ENCODE results near the gene IL26.

The IL26 gene

DNA sequence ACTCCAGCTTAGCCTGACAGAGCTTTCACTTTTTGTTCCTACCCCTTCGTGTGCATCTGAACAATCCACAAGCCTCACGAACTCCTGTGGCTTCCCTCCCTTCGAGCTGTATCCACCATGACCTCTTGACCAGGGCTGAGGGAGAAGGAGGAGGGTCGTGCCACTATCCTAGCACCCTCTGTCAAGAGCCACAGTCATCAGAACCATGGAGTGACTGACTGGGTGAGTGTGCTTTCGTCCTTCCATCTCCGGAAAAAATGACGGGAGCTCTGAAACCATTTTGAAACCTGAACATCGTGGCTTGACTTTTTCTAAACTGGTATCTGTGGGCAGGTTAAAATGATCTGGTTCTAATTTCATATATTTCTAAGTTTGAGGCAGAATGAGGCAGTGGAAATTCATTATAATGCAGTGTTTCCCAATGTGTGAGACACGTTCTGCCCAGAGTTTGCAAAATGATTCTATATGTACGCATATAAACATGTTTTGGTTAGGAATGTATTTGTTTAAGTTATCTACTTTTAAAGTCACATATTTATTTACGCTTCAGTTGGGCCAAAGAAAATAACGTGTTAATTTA, 27.0 kb downstream of the IL26 start:
- DNase-seq (ENCODE audit: extremely low read depth, low read depth) = no peak
- no peak overlapping the region for H3K4me3 ChIP-seq (replicated peaks; ENCODE audit: low read depth, low read length)
- TF ChIP-seq CTCF (IDR thresholded peaks at IDR 0.05; ENCODE audit: low read depth, low read length, missing control alignments) = no peak

DNA sequence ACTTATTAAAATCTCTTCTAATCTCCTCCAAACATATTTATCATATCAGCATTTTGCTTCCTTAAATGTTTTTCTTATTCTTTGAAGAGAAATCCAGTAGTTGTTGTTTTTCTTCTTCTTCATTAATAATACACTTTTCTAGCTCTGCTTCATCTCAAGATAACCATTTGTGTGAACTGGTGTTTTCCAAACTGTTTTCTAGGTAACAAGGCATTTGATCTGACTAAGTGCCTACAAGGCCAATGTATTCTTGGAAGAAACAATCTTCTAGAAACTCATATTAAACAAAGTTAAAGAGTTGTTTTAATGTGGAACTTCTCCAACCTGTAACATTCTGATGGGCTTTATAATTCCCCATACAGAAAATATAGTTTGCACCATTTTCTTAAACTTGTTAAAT, 35.3 kb downstream of the IL26 start:
- TF ChIP-seq CTCF (IDR thresholded peaks at IDR 0.05; ENCODE audit: low read depth, low read length, missing control alignments) = no peak
- H3K4me3 ChIP-seq (replicated peaks; ENCODE audit: low read depth, low read length) = no peak overlapping the region
- DNase-seq (ENCODE audit: extremely low read depth, low read depth) = no peak

DNA sequence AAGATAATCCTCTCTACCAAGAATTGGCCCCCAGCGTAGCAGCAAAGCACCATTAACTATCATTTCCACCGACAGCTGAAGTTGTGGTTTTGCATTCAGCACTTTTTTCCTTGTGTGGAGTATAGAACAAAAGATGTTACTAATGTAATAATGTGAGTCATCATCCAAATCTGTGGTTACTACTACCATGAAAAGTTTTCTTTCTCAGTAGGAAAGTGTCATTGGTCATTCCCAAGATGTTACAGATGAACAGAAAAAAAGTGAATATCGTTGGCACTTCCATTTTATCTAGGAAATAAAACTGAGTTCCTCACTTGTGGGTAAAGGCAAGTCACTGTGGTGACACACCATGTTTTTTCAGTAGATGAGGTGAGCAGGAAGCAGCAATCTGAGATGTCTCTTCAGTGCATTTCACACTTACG, 35.8 kb downstream of the IL26 start:
- no peak for DNase-seq (ENCODE audit: extremely low read depth, low read depth)
- no peak for TF ChIP-seq CTCF (IDR thresholded peaks at IDR 0.05; ENCODE audit: low read depth, low read length, missing control alignments)
- no peak overlapping the region for H3K4me3 ChIP-seq (replicated peaks; ENCODE audit: low read depth, low read length)

DNA sequence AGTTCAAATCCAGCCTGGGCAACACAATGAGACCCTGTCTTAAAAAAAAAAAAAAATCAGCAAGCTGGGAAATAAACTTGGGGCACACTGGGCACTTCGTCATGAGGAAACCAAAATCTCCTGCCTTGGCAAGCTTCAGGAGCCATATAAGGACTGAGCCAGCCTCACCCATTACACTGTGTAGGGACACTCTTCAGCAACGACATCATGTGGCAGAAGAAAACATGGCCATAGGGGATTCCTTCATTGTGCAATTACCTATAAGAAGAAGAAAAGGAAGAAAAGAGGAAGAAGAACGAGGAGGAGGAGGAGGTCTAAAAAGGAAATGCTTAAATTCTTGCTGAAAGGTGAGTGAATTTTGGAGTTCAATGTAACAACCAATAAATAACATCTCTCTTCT, 40.0 kb downstream of the IL26 start:
- DNase-seq (ENCODE audit: extremely low read depth, low read depth) = no peak
- no peak for TF ChIP-seq CTCF (IDR thresholded peaks at IDR 0.05; ENCODE audit: low read depth, low read length, missing control alignments)
- no peak overlapping the region for H3K4me3 ChIP-seq (replicated peaks; ENCODE audit: low read depth, low read length)

DNA sequence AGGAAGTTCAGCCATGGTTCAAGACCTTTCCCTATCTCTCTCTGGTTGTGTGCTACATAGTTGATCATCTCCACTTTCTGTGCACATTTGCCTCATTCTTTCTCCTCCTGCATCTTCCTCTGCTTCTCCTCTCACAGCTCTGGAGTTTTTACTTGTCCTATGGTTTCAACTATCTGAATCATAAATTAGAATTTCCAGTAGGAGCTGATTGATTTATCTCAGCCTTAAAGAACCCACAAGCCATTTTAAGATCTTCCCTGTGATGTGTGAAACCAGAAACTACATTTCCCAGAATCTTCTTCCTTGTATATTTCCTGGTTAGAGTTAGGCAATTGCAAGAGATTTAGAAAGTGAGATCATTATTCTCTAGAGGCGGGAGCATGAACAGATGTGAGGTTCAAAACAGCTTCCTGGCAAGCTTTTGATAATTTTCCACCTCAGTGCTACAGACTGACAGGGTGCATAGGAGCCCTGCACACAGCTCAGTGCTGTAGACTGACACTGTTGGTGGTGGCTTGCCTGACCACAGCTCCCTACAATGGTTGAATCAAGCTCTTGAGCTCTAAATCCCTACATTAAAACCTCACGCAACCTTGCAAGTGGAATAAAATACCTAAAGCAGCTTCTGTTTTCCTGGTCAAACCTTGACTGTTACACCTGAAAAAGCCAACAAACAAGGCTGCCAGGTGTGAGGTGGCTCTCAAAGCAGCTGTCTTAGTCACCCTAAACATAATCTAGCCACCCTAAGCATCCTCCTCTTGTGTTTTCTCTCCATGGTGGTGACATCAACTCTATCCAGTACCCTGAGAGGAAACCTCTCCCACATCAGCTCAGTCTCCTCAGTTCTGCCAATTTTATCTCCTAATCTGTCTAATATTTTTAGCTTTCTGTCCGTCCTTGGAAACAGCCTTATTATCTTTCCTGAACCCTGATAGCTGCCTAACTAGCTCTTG, 44.5 kb downstream of the IL26 start:
- DNase-seq (ENCODE audit: extremely low read depth, low read depth) = no peak
- TF ChIP-seq CTCF (IDR thresholded peaks at IDR 0.05; ENCODE audit: low read depth, low read length, missing control alignments) = no peak
- no peak overlapping the region for H3K4me3 ChIP-seq (replicated peaks; ENCODE audit: low read depth, low read length)

DNA sequence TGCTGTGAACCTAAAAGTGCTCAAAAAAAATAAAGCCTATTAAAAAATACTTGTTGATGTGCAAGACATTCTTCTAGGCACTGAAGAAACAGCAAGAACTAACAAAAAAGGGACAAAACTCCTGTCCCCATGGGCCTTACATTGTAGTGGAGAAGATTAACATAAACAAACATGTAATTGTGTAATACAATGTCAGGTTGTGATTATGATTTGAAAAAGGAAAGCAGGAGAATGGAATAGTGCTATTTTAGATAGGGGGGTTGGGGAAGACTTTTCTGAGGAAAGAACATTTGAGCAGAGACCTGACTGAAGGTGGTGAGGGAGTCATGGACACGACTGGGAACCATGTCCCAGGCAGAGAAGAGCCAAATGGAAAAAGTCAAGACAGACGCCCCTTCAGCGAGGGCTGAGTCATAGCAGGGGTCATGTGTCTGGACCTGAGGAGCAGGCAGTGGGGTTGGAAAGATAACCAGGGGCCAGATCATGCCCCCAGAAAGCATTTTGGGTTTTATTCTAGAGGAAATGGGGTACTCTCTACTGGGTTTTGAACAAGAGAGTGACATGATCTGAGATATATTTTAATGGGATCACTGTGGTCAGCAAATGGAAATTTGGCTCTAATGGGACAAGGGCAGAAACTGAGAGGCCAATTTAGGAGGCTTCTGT, 46.7 kb downstream of the IL26 start:
- H3K4me3 ChIP-seq (replicated peaks; ENCODE audit: low read depth, low read length) = no peak overlapping the region
- TF ChIP-seq CTCF (IDR thresholded peaks at IDR 0.05; ENCODE audit: low read depth, low read length, missing control alignments) = no peak
- no peak for DNase-seq (ENCODE audit: extremely low read depth, low read depth)
